Measurements from ENCODE around the gene RAF1. TPM values are rescaled to one million over a fixed set of nuclear protein-coding genes. Genes with fewer than 3 reads are reported as not detected.

RAF1 gene
- total RNA-seq, 2 experiments from 2014 or later = 79.3 to 79.8 TPM

GRCh38 chr3:12582730-12583129 is 81.2 kb downstream of the RAF1 start:
- H3K27ac Mint-ChIP-seq = no peak overlapping the region
- H3K9me3 Mint-ChIP-seq = no peaks in the 10 kb centered on the region
- H3K4me3 Mint-ChIP-seq = no peak overlapping the region
- H3K4me1 Mint-ChIP-seq = no peaks in the 10 kb centered on the region
- DNase-seq = no peak
- H3K27me3 Mint-ChIP-seq = no peaks in the 10 kb centered on the region
- peaks cover 32% of the 10 kb centered on the region for H3K36me3 Mint-ChIP-seq

GRCh38 chr3:12579905-12580304 is 84.0 kb downstream of the RAF1 start:
- Mint-ChIP-seq H3K36me3 (peaks cover 55% of the 10 kb centered on the region), H3K4me3 (no peak overlapping the region), H3K4me1 (no peaks in the 10 kb centered on the region), H3K9me3 (peaks cover 3% of the 10 kb centered on the region), H3K27me3 (no peaks in the 10 kb centered on the region), H3K27ac (peak overlapping the region; percentile 57)
- DNase-seq = no peak

- peaks cover 3% of the 10 kb centered on the region for H3K9me3 Mint-ChIP-seq
- H3K27me3 Mint-ChIP-seq = no peaks in the 10 kb centered on the region
- H3K4me3 Mint-ChIP-seq = no peak overlapping the region
- no peaks in the 10 kb centered on the region for H3K4me1 Mint-ChIP-seq
- peaks cover 52% of the 10 kb centered on the region for H3K36me3 Mint-ChIP-seq
- DNase-seq = no peak
- peak overlapping the region; percentile 70 for H3K27ac Mint-ChIP-seq
Measured at GRCh38 chr3:12579456-12579855, 84.5 kb downstream of the RAF1 start.

GRCh38 chr3:12578742-12579141 is 85.2 kb downstream of the RAF1 start:
- H3K27ac Mint-ChIP-seq = peak overlapping the region; percentile 70
- DNase-seq = no peak
- peaks cover 56% of the 10 kb centered on the region for H3K36me3 Mint-ChIP-seq
- no peaks in the 10 kb centered on the region for H3K27me3 Mint-ChIP-seq
- H3K9me3 Mint-ChIP-seq = peaks cover 3% of the 10 kb centered on the region
- H3K4me3 Mint-ChIP-seq = no peak overlapping the region
- H3K4me1 Mint-ChIP-seq = no peaks in the 10 kb centered on the region

GRCh38 chr3:12577379-12577778 is 86.5 kb downstream of the RAF1 start:
- Mint-ChIP-seq H3K36me3 (peaks cover 61% of the 10 kb centered on the region), H3K4me3 (no peak overlapping the region), H3K27me3 (no peaks in the 10 kb centered on the region), H3K27ac (peak overlapping the region; percentile 19), H3K9me3 (peaks cover 3% of the 10 kb centered on the region), H3K4me1 (no peaks in the 10 kb centered on the region)
- DNase-seq = no peak

GRCh38 chr3:12574661-12575060 is 89.3 kb downstream of the RAF1 start:
- Mint-ChIP-seq H3K9me3 (peaks cover 3% of the 10 kb centered on the region), H3K4me3 (no peak overlapping the region), H3K36me3 (peaks cover 61% of the 10 kb centered on the region), H3K27ac (no peak overlapping the region), H3K27me3 (no peaks in the 10 kb centered on the region), H3K4me1 (no peaks in the 10 kb centered on the region)
- no peak for DNase-seq

- DNase-seq = no peak
- peaks cover 3% of the 10 kb centered on the region for H3K4me1 Mint-ChIP-seq
- peaks cover 3% of the 10 kb centered on the region for H3K9me3 Mint-ChIP-seq
- no peak overlapping the region for H3K4me3 Mint-ChIP-seq
- peaks cover 59% of the 10 kb centered on the region for H3K36me3 Mint-ChIP-seq
- H3K27ac Mint-ChIP-seq = no peak overlapping the region
- no peaks in the 10 kb centered on the region for H3K27me3 Mint-ChIP-seq
Measured at GRCh38 chr3:12574131-12574530, 89.8 kb downstream of the RAF1 start.

GRCh38 chr3:12571986-12572385 is 91.9 kb downstream of the RAF1 start:
- Mint-ChIP-seq H3K27me3 (no peaks in the 10 kb centered on the region), H3K4me3 (no peak overlapping the region), H3K27ac (no peak overlapping the region), H3K36me3 (peaks cover 46% of the 10 kb centered on the region), H3K9me3 (no peaks in the 10 kb centered on the region), H3K4me1 (peaks cover 9% of the 10 kb centered on the region)
- no peak for DNase-seq

GRCh38 chr3:12569836-12570235 is 94.1 kb downstream of the RAF1 start:
- Mint-ChIP-seq H3K4me1 (peaks cover 18% of the 10 kb centered on the region), H3K4me3 (no peak overlapping the region), H3K27ac (no peak overlapping the region), H3K27me3 (no peaks in the 10 kb centered on the region), H3K9me3 (peaks cover 9% of the 10 kb centered on the region), H3K36me3 (peaks cover 43% of the 10 kb centered on the region)
- no peak for DNase-seq

- no peaks in the 10 kb centered on the region for H3K27me3 Mint-ChIP-seq
- H3K4me1 Mint-ChIP-seq = peaks cover 20% of the 10 kb centered on the region
- peaks cover 9% of the 10 kb centered on the region for H3K9me3 Mint-ChIP-seq
- no peak for DNase-seq
- no peak overlapping the region for H3K27ac Mint-ChIP-seq
- H3K36me3 Mint-ChIP-seq = peaks cover 44% of the 10 kb centered on the region
- no peak overlapping the region for H3K4me3 Mint-ChIP-seq
Measured at GRCh38 chr3:12568747-12569146, 95.2 kb downstream of the RAF1 start.

- DNase-seq = no peak
- peaks cover 9% of the 10 kb centered on the region for H3K9me3 Mint-ChIP-seq
- H3K4me1 Mint-ChIP-seq = peaks cover 26% of the 10 kb centered on the region
- no peak overlapping the region for H3K27ac Mint-ChIP-seq
- peaks cover 36% of the 10 kb centered on the region for H3K36me3 Mint-ChIP-seq
- H3K4me3 Mint-ChIP-seq = no peak overlapping the region
- no peaks in the 10 kb centered on the region for H3K27me3 Mint-ChIP-seq
Measured at GRCh38 chr3:12566976-12567375, 96.9 kb downstream of the RAF1 start.

- DNase-seq = no peak
- Mint-ChIP-seq H3K4me3 (no peak overlapping the region), H3K27me3 (no peaks in the 10 kb centered on the region), H3K36me3 (peaks cover 22% of the 10 kb centered on the region), H3K9me3 (peaks cover 9% of the 10 kb centered on the region), H3K4me1 (peaks cover 56% of the 10 kb centered on the region), H3K27ac (no peak overlapping the region)
Measured at GRCh38 chr3:12562451-12562850, 101.5 kb downstream of the RAF1 start.

GRCh38 chr3:12561397-12561796 is 102.5 kb downstream of the RAF1 start:
- Mint-ChIP-seq H3K27me3 (no peaks in the 10 kb centered on the region), H3K4me1 (peaks cover 59% of the 10 kb centered on the region), H3K27ac (peak overlapping the region; percentile 48), H3K36me3 (peaks cover 16% of the 10 kb centered on the region), H3K4me3 (no peak overlapping the region), H3K9me3 (peaks cover 6% of the 10 kb centered on the region)
- DNase-seq = no peak

GRCh38 chr3:12560505-12561190 is 103.3 kb downstream of the RAF1 start:
- Mint-ChIP-seq H3K4me3 (no peak overlapping the region), H3K4me1 (peaks cover 60% of the 10 kb centered on the region), H3K36me3 (peaks cover 11% of the 10 kb centered on the region), H3K9me3 (peaks cover 2% of the 10 kb centered on the region), H3K27me3 (peaks cover 4% of the 10 kb centered on the region), H3K27ac (peak overlapping the region; percentile 78)
- no peak for DNase-seq

- Mint-ChIP-seq H3K9me3 (no peaks in the 10 kb centered on the region), H3K27me3 (peaks cover 14% of the 10 kb centered on the region), H3K4me3 (peak overlapping the region; percentile 24), H3K27ac (no peak overlapping the region), H3K36me3 (peaks cover 2% of the 10 kb centered on the region), H3K4me1 (peaks cover 54% of the 10 kb centered on the region)
- DNase-seq = no peak
Measured at GRCh38 chr3:12559520-12559919, 104.4 kb downstream of the RAF1 start.

GRCh38 chr3:12558706-12559105 is 105.2 kb downstream of the RAF1 start:
- Mint-ChIP-seq H3K36me3 (no peaks in the 10 kb centered on the region), H3K27ac (no peak overlapping the region), H3K4me3 (peak overlapping the region; percentile 86), H3K9me3 (no peaks in the 10 kb centered on the region), H3K4me1 (peaks cover 58% of the 10 kb centered on the region), H3K27me3 (peaks cover 23% of the 10 kb centered on the region)
- DNase-seq = no peak
